ENCODE data around the gene RASGEF1C. TPM values are rescaled to one million over a fixed set of nuclear protein-coding genes. Genes with fewer than 3 reads are reported as not detected.

Gene RASGEF1C
- total RNA-seq, 2 experiments from 2014 or later: not detected

GRCh38 chr5:180097163-180097894 is 111.7 kb downstream of the RASGEF1C start:
- POLR2A ChIA-PET: no interaction called here
- CTCF ChIA-PET: no interaction called here

- ChIA-PET CTCF (no interaction called here), POLR2A (no interaction called here)
Measured at GRCh38 chr5:180096616-180097015, 112.4 kb downstream of the RASGEF1C start.

GRCh38 chr5:180095545-180095944 is 113.5 kb downstream of the RASGEF1C start:
- ChIA-PET POLR2A (no interaction called here), CTCF (no interaction called here)

- ChIA-PET CTCF (no interaction called here), POLR2A (no interaction called here)
Measured at GRCh38 chr5:180093651-180094382, 115.2 kb downstream of the RASGEF1C start.

GRCh38 chr5:180093241-180093640 is 115.8 kb downstream of the RASGEF1C start:
- ChIA-PET CTCF (no interaction called here), POLR2A (no interaction called here)

- POLR2A ChIA-PET: no interaction called here
- CTCF ChIA-PET: interaction anchor here (0.7 kb wide), 3 partner anchors 92 to 224 kb away, joined by 3 read pairs; no protein-coding TSS in a partner anchor
Measured at GRCh38 chr5:180090769-180091546, 118.1 kb downstream of the RASGEF1C start.

- POLR2A ChIA-PET: interaction anchor here (0.6 to 0.8 kb wide), 2 partner anchors 85 to 183 kb away, joined by 4 to 7 read pairs; partner anchors contain the start of gene TBC1D9B
- CTCF ChIA-PET: interaction anchor here (0.6 to 1.0 kb wide), 7 partner anchors 8 to 413 kb away, joined by 3 to 4 read pairs (median 3); no protein-coding TSS in a partner anchor
Measured at GRCh38 chr5:180090098-180090768, 118.8 kb downstream of the RASGEF1C start.

GRCh38 chr5:180089628-180090027 is 119.4 kb downstream of the RASGEF1C start:
- CTCF ChIA-PET: interaction anchor here (0.7 to 1.0 kb wide), 3 partner anchors 8 to 105 kb away, joined by 3 to 4 read pairs (median 3); no protein-coding TSS in a partner anchor
- POLR2A ChIA-PET: interaction anchor here (0.6 to 0.8 kb wide), 2 partner anchors 84 to 182 kb away, joined by 4 to 7 read pairs; partner anchors contain the start of gene TBC1D9B

- ChIA-PET POLR2A (interaction anchor here (0.8 kb wide), 1 partner anchor 18 kb away, joined by 3 read pairs; no protein-coding TSS in a partner anchor), CTCF (no interaction called here)
Measured at GRCh38 chr5:180088561-180088960, 120.5 kb downstream of the RASGEF1C start.

- ChIA-PET CTCF (no interaction called here), POLR2A (no interaction called here)
Measured at GRCh38 chr5:180086816-180087399, 122.1 kb downstream of the RASGEF1C start.

- CTCF ChIA-PET: no interaction called here
Measured at GRCh38 chr5:180085837-180086236, 123.2 kb downstream of the RASGEF1C start.

GRCh38 chr5:180084638-180085561 is 124.1 kb downstream of the RASGEF1C start:
- ChIA-PET POLR2A (no interaction called here), CTCF (no interaction called here)

More at GRCh38 chr5:180085837-180086236, 123.2 kb downstream of the RASGEF1C start:
- POLR2A ChIA-PET: interaction anchor here (0.7 kb wide), 1 partner anchor 402 kb away, joined by 5 read pairs; no protein-coding TSS in a partner anchor

- ChIA-PET POLR2A (no interaction called here), CTCF (no interaction called here)
Measured at GRCh38 chr5:180083529-180084060, 125.4 kb downstream of the RASGEF1C start.

- CTCF ChIA-PET: no interaction called here
- POLR2A ChIA-PET: no interaction called here
Measured at GRCh38 chr5:180082633-180083420, 126.2 kb downstream of the RASGEF1C start.

- ChIA-PET CTCF (interaction anchor here (0.9 kb wide), 1 partner anchor 9 kb away, joined by 4 read pairs; no protein-coding TSS in a partner anchor), POLR2A (no interaction called here)
Measured at GRCh38 chr5:180081481-180081880, 127.5 kb downstream of the RASGEF1C start.

- CTCF ChIA-PET: no interaction called here
- POLR2A ChIA-PET: no interaction called here
Measured at GRCh38 chr5:180080486-180081280, 128.3 kb downstream of the RASGEF1C start.

Data from activated CD8-positive, alpha-beta memory T cell treated with anti-CD3 and anti-CD28 coated beads for 36 hours (primary cell).